Breast epithelium (tissue), 4 donors: ENCODE measurements around the gene MLST8. TPM values are rescaled to one million over a fixed set of nuclear protein-coding genes. Genes with fewer than 3 reads are reported as not detected.

ENCODE experiments used
- DNase-seq, 2 donors: peaks; one replicate each; pipeline ENCODE4 v3.0.0-alpha.2; 2019; ENCODE audit warnings: low spot score in 2 of 2
- H3K27ac ChIP-seq, 2 donors: fragments of 200-600 bp; sonication (generic) in 1 of 2; one replicate each; pipeline ENCODE4 v1.5.1; 2016 to 2019; ENCODE audit warnings: mild to moderate bottlenecking in 1 of 2
- H3K27me3 ChIP-seq, 2 donors: fragments of 200-600 bp; sonication (generic) in 1 of 2; one replicate each; pipeline versions ENCODE4 v1.5.1 to v1.6.0; 2017 to 2019; ENCODE audit warnings: control low read depth in 1 of 2, mild to moderate bottlenecking in 1 of 2
- H3K36me3 ChIP-seq: fragments of 200-600 bp; one replicate; pipeline ENCODE4 v1.5.1; 2019
- H3K4me1 ChIP-seq, 2 donors: fragments of 200-600 bp; sonication (generic); one replicate each; pipeline ENCODE4 v1.5.1; 2016 to 2019; ENCODE audit warnings: control low read depth in 1 of 2
- H3K4me3 ChIP-seq, 3 donors: fragments of 200-600 bp; sonication (generic); 1 replicate in 2 of 3; 2 replicates in 1 of 3; pipeline ENCODE4 v1.5.1; 2016 to 2019; ENCODE audit warnings: mild to moderate bottlenecking in 3 of 3, moderate library complexity in 2 of 3
- H3K9me3 ChIP-seq, 2 donors: fragments of 200-600 bp; sonication (generic) in 1 of 2; one replicate each; pipeline ENCODE4 v1.5.1; 2016 to 2019; ENCODE audit warnings: control low read depth in 1 of 2
- CTCF ChIP-seq, 3 donors: fragments of 450-650 bp; IDR thresholded peaks; one replicate each; pipeline ENCODE4 v1.5.1; 2016 to 2017; ENCODE audit warnings: antibody characterized with exemption in 3 of 3, mild to moderate bottlenecking in 3 of 3, moderate library complexity in 3 of 3
- POLR2A ChIP-seq: fragments of 450-650 bp; IDR thresholded peaks from one replicate; pipeline ENCODE4 v1.6.1; 2016; ENCODE audit warnings: antibody characterized with exemption, mild to moderate bottlenecking, moderate library complexity
- POLR2AphosphoS5 ChIP-seq, 3 donors: sonication (generic); formaldehyde crosslinking; IDR thresholded peaks; one replicate each; pipeline ENCODE4 v1.6.1; 2017; ENCODE audit warnings: antibody characterized with exemption in 3 of 3
- intact Hi-C: fragments of 100-400 bp; cut with DNase I; formaldehyde crosslinking; loops from one replicate; pipeline ENCODE4 v1.15.1; 2023; ENCODE audit warnings: low total_unique reads
- total RNA-seq, 3 donors: library from RNA; depleted of rRNA; stranded (reverse); fragments of >200 nt; gene quantifications; one replicate each; pipeline ENCODE4 v1.1.0, GENCODE V29; 2016

Gene MLST8
- total RNA-seq, 3 donors from 2014 or later = 42.7 to 48.1 (median 46.5) TPM

GRCh38 chr16:2223221-2223941 lies 18.1 kb downstream of the MLST8 start, which contains the start of gene E4F1:
TSS of gene E4F1 (plus strand) at chr16:2223591. CDS start at chr16:2223614, 23 bp downstream.
- H3K4me3 ChIP-seq = peak within 1 kb of the TSS; percentile 80 to 96 (median 86)
- H3K9me3 ChIP-seq = no peaks in the 10 kb centered on the region
- H3K27me3 ChIP-seq = no peaks in the 10 kb centered on the region
- H3K27ac ChIP-seq = peak within 1 kb of the TSS; percentile 86 to 87
- intact Hi-C loops = no loop called here
- H3K4me1 ChIP-seq = peaks cover 4 to 12% of the 10 kb centered on the region in 2 donors
- no peak for TF ChIP-seq CTCF (IDR thresholded peaks at IDR 0.05)
- TF ChIP-seq POLR2A = peak; percentile 91
- TF ChIP-seq POLR2AphosphoS5 (IDR thresholded peaks at IDR 0.05) = peak; percentile 93 to 99 (median 96)
- H3K36me3 ChIP-seq = no peaks in the 10 kb centered on the region
- DNase-seq = peak; percentile 99 to 100

- TF ChIP-seq POLR2AphosphoS5 (IDR thresholded peaks at IDR 0.05) (no peak), POLR2A (no peak), CTCF (IDR thresholded peaks at IDR 0.05) (no peak)
- peak in 1 of 2 donors; percentile 35 for DNase-seq
- H3K27ac ChIP-seq = peak overlapping the region; percentile 86 to 87
- H3K27me3 ChIP-seq = no peaks in the 10 kb centered on the region
- no peaks in the 10 kb centered on the region for H3K36me3 ChIP-seq
- no peaks in the 10 kb centered on the region for H3K9me3 ChIP-seq
- H3K4me1 ChIP-seq = peaks cover 4 to 12% of the 10 kb centered on the region in 2 donors
- peak overlapping the region; percentile 80 to 96 (median 86) for H3K4me3 ChIP-seq
- intact Hi-C loops = no loop called here
Observed at GRCh38 chr16:2223942-2224486, 18.8 kb downstream of the MLST8 start.

- intact Hi-C loops = no loop called here
- H3K27ac ChIP-seq = peak overlapping the region in 1 of 2 donors; percentile 35
- no peak for TF ChIP-seq POLR2AphosphoS5 (IDR thresholded peaks at IDR 0.05)
- TF ChIP-seq POLR2A = no peak
- TF ChIP-seq CTCF (IDR thresholded peaks at IDR 0.05) = no peak
Observed at GRCh38 chr16:2226245-2226793, 21.1 kb downstream of the MLST8 start.

GRCh38 chr16:2226918-2227317 lies 21.7 kb downstream of the MLST8 start:
- peaks cover 10% of the 10 kb centered on the region for H3K36me3 ChIP-seq

More at GRCh38 chr16:2226245-2226793, 21.1 kb downstream of the MLST8 start:
- DNase-seq = peak in 1 of 2 donors; percentile 71
- no peaks in the 10 kb centered on the region for H3K9me3 ChIP-seq
- no peaks in the 10 kb centered on the region for H3K27me3 ChIP-seq
- H3K4me1 ChIP-seq = peaks cover 4 to 12% of the 10 kb centered on the region in 2 donors
- H3K4me3 ChIP-seq = no peak overlapping the region
- H3K36me3 ChIP-seq = peaks cover 4% of the 10 kb centered on the region

More at GRCh38 chr16:2226918-2227317, 21.7 kb downstream of the MLST8 start:
- Histone ChIP-seq H3K4me1 (peaks cover 4 to 12% of the 10 kb centered on the region in 2 donors), H3K4me3 (no peak overlapping the region), H3K9me3 (no peaks in the 10 kb centered on the region), H3K27ac (no peak overlapping the region), H3K27me3 (no peaks in the 10 kb centered on the region)
- TF ChIP-seq POLR2AphosphoS5 (IDR thresholded peaks at IDR 0.05) (no peak), CTCF (IDR thresholded peaks at IDR 0.05) (no peak), POLR2A (no peak)
- intact Hi-C loops = no loop called here
- DNase-seq = no peak
